RWPE2 (cell line): ENCODE data around the gene IFITM2.
"Not testable (repeated sequence)": the region's sequence is repeated elsewhere in the genome, so short reads cannot be mapped to it uniquely, and the experiment has no call there.

Experiments used
- ATAC-seq: fragments of 200-7000 bp; cut with Tn5 transposase; 3 replicates; pipeline ENCODE4 v1.9.1; 2021; ENCODE audit warnings: low read depth
- DNase-seq: peaks from one replicate; pipeline ENCODE4 v3.0.0-alpha.2; 2020; ENCODE audit warnings: low spot score
- H3K27ac ChIP-seq: fragments of 450-650 bp; 2 replicates; pipeline ENCODE4 v1.5.1; 2017; ENCODE audit warnings: mild to moderate bottlenecking; ENCODE audit not compliant: poor library complexity, severe bottlenecking
- H3K27me3 ChIP-seq: fragments of 250-450 bp; sonication (Bioruptor Pico); 2 replicates; pipeline ENCODE4 v1.5.1; 2021; ENCODE audit warnings: mild to moderate bottlenecking, moderate library complexity; ENCODE audit not compliant: insufficient read depth, poor library complexity, severe bottlenecking
- H3K36me3 ChIP-seq: fragments of 250-450 bp; sonication (Bioruptor Pico); 2 replicates; pipeline ENCODE4 v1.5.1; 2020; ENCODE audit warnings: low read depth, mild to moderate bottlenecking, moderate library complexity
- H3K4me1 ChIP-seq: fragments of 250-450 bp; sonication (Bioruptor Pico); 2 replicates; pipeline ENCODE4 v1.5.1; 2021; ENCODE audit warnings: mild to moderate bottlenecking, moderate library complexity; ENCODE audit not compliant: insufficient read depth, poor library complexity, severe bottlenecking
- H3K4me3 ChIP-seq: fragments of 250-450 bp; sonication (Bioruptor Pico); 2 replicates; pipeline ENCODE4 v1.5.1; 2021; ENCODE audit warnings: mild to moderate bottlenecking, moderate library complexity; ENCODE audit not compliant: severe bottlenecking
- H3K9me3 ChIP-seq: fragments of 250-450 bp; sonication (Bioruptor Pico); 2 replicates; pipeline ENCODE4 v1.5.1; 2021; ENCODE audit warnings: mild to moderate bottlenecking, moderate library complexity; ENCODE audit not compliant: severe bottlenecking
- CTCF ChIP-seq: fragments of 450-650 bp; IDR thresholded peaks from one replicate; pipeline ENCODE4 v1.5.1; 2017; ENCODE audit warnings: mild to moderate bottlenecking, moderate library complexity; ENCODE audit not compliant: poor library complexity, severe bottlenecking

Gene IFITM2

GRCh38 chr11:311013-311748 is 3.6 kb downstream of the IFITM2 start:
- H3K36me3 ChIP-seq = peaks cover 11% of the 10 kb centered on the region
- not testable (repeated sequence) for H3K27me3 ChIP-seq, H3K4me3 ChIP-seq, DNase-seq, H3K9me3 ChIP-seq, H3K27ac ChIP-seq, ATAC-seq
- H3K4me1 ChIP-seq = peaks cover 14% of the 10 kb centered on the region

- ATAC-seq = no peak
- H3K9me3 ChIP-seq = no peaks in the 10 kb centered on the region
- peaks cover 16% of the 10 kb centered on the region for H3K36me3 ChIP-seq
- DNase-seq = no peak
- peaks cover 23% of the 10 kb centered on the region for H3K4me1 ChIP-seq
- TF ChIP-seq CTCF = no peak
- H3K4me3 ChIP-seq = no peak overlapping the region
- no peaks in the 10 kb centered on the region for H3K27me3 ChIP-seq
- no peak overlapping the region for H3K27ac ChIP-seq
These were observed 4.6 kb downstream of the IFITM2 start for GRCh38 chr11:312092-312816.

- H3K4me3 ChIP-seq = peak overlapping the region; percentile 48
- no peak for TF ChIP-seq CTCF
- peak overlapping the region; percentile 74 for H3K27ac ChIP-seq
- H3K27me3 ChIP-seq = no peaks in the 10 kb centered on the region
- ATAC-seq (no peak; the same call in 2 of the 3 replicates), DNase-seq (no peak)
- peaks cover 27% of the 10 kb centered on the region for H3K4me1 ChIP-seq
- H3K9me3 ChIP-seq = no peaks in the 10 kb centered on the region
- H3K36me3 ChIP-seq = peaks cover 16% of the 10 kb centered on the region
These were observed 5.7 kb downstream of the IFITM2 start for GRCh38 chr11:313304-313786.

GRCh38 chr11:313787-314553 is 6.4 kb downstream of the IFITM2 start, which contains the start of gene IFITM1:
Gene IFITM1 (plus strand): TSS chr11:314040. CDS start chr11:314171, 131 bp downstream.
- H3K9me3 ChIP-seq = no peaks in the 10 kb centered on the region
- peak within 1 kb of the TSS; percentile 48 for H3K4me3 ChIP-seq
- peak; percentile 56 for ATAC-seq
- DNase-seq = no peak
- peaks cover 16% of the 10 kb centered on the region for H3K36me3 ChIP-seq
- H3K4me1 ChIP-seq = peaks cover 27% of the 10 kb centered on the region
- H3K27me3 ChIP-seq = no peaks in the 10 kb centered on the region
- peak; percentile 8 for TF ChIP-seq CTCF
- peak within 1 kb of the TSS; percentile 74 for H3K27ac ChIP-seq

GRCh38 chr11:314554-314875 is 6.9 kb downstream of the IFITM2 start:
- H3K4me1 ChIP-seq = peaks cover 22% of the 10 kb centered on the region
- not testable (repeated sequence) for ATAC-seq, H3K27me3 ChIP-seq, DNase-seq, H3K9me3 ChIP-seq
- H3K36me3 ChIP-seq = peaks cover 17% of the 10 kb centered on the region
- peak overlapping the region; percentile 48 for H3K4me3 ChIP-seq
- peak overlapping the region; percentile 74 for H3K27ac ChIP-seq
